Activated naive CD4-positive, alpha-beta T cell treated with anti-CD3 and anti-CD28 coated beads, Interleukin-2, amount 50 U/mL, for 24 hours (primary cell): Measurements from ENCODE around the gene ZNF32.

Source experiments
- H3K27ac Mint-ChIP-seq: one replicate; pipeline ENCODE4 v1.8.0; 2021; ENCODE audit warnings: mild to moderate bottlenecking, mixed read lengths
- H3K27me3 Mint-ChIP-seq: one replicate; pipeline ENCODE4 v1.8.0; 2021; ENCODE audit warnings: mixed read lengths
- H3K36me3 Mint-ChIP-seq: one replicate; pipeline ENCODE4 v1.8.0; 2021; ENCODE audit warnings: mixed read lengths
- H3K4me1 Mint-ChIP-seq: one replicate; pipeline ENCODE4 v1.8.0; 2021; ENCODE audit warnings: mixed read lengths
- H3K4me3 Mint-ChIP-seq: one replicate; pipeline ENCODE4 v1.8.0; 2021; ENCODE audit warnings: mild to moderate bottlenecking, mixed read lengths
- H3K9me3 Mint-ChIP-seq: one replicate; pipeline ENCODE4 v1.8.0; 2021; ENCODE audit warnings: mixed read lengths

ZNF32 gene, protein sequence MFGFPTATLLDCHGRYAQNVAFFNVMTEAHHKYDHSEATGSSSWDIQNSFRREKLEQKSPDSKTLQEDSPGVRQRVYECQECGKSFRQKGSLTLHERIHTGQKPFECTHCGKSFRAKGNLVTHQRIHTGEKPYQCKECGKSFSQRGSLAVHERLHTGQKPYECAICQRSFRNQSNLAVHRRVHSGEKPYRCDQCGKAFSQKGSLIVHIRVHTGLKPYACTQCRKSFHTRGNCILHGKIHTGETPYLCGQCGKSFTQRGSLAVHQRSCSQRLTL

DNA sequence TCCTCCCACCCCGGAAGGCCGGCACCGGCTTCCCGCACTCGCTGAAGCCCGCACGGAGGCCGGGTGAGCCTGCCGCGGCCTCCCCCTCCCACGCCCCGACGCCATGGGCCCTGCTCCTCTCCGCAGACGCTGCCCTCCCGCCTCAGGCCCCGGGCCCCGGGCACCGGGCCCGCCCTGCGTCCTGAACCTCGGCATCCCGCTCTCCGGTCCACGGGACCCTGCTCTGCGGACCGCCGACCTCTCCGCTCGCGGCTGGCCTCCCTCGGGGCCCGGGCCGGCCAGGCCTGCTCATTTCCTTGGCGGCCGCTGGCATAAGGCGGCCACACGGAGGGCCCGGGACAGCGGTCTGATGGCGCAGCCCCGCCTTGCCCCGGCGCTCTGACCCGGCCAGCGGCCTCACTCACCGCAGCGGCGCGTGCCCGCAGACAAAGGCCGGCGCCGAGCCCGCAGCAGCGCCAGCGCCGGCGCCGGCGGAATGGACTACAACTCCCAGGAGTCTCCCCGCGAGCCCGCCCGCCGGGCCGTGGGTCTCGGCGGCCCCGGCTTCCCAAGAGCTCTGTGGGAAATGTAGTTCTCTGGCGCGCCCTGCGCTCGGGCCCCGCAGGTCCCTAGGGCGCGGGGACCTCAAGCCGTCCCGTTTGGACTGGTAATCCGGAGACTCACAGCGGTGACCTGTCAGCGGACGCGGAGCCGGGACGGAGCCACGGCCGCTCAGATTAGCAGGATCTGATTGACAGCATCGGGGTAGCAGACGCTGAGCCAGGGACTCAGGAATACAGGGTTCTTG lies at the start of gene ZNF32:
Gene ZNF32 (minus strand): TSS at position 484 of the 787 bp plus-strand sequence. CDS start 2,748 bp downstream, outside the sequence.
- H3K9me3 Mint-ChIP-seq: peaks cover 14% of the 10 kb centered on the region
- no peaks in the 10 kb centered on the region for H3K27me3 Mint-ChIP-seq
- peaks cover 29% of the 10 kb centered on the region for H3K4me1 Mint-ChIP-seq
- H3K36me3 Mint-ChIP-seq: peaks cover 30% of the 10 kb centered on the region
- peak within 1 kb of the TSS; percentile 95 for H3K27ac Mint-ChIP-seq
- H3K4me3 Mint-ChIP-seq: peak within 1 kb of the TSS; percentile 97

DNA sequence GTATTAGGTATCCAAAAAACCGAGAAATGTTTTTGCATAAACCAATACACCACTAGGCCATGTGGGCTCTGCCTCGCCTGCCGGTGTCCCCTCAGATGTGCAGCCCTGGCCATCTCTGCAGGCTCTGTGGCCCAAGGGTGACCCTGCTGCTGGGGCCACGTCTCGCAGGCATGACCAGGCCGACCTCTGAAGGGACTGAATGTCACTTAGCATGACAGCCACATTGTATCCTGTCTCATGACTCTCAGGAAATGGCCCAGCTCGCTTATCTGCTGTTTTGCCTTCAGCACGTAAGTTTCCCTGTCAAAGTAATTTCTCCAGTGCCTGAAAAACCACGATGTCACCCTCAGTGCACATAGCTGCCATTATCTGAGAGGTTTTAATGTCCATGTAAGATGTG lies 49.5 kb upstream of the ZNF32 start:
- Mint-ChIP-seq H3K27ac (no peak overlapping the region), H3K4me3 (no peak overlapping the region), H3K36me3 (no peaks in the 10 kb centered on the region), H3K9me3 (no peaks in the 10 kb centered on the region), H3K27me3 (no peaks in the 10 kb centered on the region), H3K4me1 (no peaks in the 10 kb centered on the region)

DNA sequence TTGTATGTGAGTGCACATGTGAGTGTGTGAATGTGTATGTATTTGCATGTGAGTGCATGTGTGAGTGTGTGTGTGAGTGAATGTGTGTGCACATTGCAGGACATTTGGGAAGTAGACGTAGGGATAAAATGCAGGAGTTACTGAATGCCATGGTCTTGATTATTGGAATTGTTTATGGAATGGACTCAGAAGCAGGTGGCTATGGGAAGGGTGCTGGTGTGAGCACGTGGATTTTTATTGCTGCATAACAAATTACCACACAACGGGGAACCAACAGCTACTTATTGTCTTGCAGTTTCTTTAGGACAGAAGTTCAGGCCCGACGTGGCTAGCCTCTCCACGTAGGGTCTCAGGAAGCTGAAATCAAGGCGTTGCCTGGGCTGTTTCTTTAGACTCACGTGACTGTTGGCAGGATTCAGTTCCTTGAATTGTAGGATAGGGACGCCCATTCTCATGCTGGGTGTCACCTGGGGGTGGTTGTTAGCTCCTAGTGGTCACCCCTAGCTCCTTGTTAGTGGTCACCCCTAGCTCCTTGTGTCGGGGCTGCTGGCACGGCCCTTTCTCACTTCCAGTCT lies 48.3 kb upstream of the ZNF32 start:
- Mint-ChIP-seq H3K4me3 (no peak overlapping the region), H3K9me3 (no peaks in the 10 kb centered on the region), H3K27ac (no peak overlapping the region), H3K36me3 (no peaks in the 10 kb centered on the region), H3K4me1 (no peaks in the 10 kb centered on the region), H3K27me3 (peaks cover 8% of the 10 kb centered on the region)

DNA sequence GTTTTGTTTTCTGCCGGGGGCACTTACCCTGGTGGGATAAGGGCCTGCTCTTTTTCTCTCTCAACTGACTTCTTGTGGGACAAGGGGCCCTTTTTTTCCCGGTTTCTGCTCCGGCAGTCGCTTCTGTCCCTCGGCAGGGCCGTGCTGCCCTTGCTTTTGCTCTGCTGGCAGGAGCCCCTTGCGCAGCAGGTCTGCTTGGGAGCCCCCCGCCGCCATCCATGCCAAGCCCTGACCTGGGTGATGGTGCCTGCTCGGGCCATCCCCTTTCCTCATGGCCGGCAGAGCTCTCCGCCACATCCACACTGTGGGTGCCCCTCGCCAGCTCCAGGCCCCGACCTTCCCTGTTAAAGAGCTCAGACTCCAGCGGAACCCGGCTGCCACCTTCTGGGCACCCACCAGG lies 47.0 kb upstream of the ZNF32 start:
- peaks cover 11% of the 10 kb centered on the region for H3K27me3 Mint-ChIP-seq
- H3K9me3 Mint-ChIP-seq: no peaks in the 10 kb centered on the region
- H3K36me3 Mint-ChIP-seq: no peaks in the 10 kb centered on the region
- H3K4me1 Mint-ChIP-seq: no peaks in the 10 kb centered on the region
- H3K4me3 Mint-ChIP-seq: no peak overlapping the region
- no peak overlapping the region for H3K27ac Mint-ChIP-seq

DNA sequence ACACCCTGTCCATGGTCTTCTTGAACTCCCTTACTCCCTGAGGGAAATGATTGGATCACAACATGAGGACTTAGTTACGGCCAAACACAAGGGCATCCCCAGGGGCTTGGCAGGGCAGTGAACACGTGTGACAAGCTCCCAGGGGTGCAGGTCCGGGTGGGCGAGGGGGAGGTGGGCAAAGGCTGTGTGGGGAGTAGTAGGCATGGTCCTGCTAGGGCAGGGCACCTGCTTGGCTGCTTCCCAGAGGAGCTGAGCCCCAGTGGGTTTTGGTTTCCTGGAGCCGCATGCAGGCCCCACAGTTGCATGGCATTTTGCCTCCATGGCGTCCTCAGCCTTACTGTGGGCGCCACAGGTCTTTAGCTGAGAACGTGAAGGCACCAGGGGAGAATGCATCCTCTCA lies 46.6 kb upstream of the ZNF32 start:
- H3K36me3 Mint-ChIP-seq: no peaks in the 10 kb centered on the region
- H3K9me3 Mint-ChIP-seq: no peaks in the 10 kb centered on the region
- H3K27ac Mint-ChIP-seq: no peak overlapping the region
- H3K4me1 Mint-ChIP-seq: peaks cover under 1% of the 10 kb centered on the region
- H3K4me3 Mint-ChIP-seq: no peak overlapping the region
- H3K27me3 Mint-ChIP-seq: peaks cover 11% of the 10 kb centered on the region

DNA sequence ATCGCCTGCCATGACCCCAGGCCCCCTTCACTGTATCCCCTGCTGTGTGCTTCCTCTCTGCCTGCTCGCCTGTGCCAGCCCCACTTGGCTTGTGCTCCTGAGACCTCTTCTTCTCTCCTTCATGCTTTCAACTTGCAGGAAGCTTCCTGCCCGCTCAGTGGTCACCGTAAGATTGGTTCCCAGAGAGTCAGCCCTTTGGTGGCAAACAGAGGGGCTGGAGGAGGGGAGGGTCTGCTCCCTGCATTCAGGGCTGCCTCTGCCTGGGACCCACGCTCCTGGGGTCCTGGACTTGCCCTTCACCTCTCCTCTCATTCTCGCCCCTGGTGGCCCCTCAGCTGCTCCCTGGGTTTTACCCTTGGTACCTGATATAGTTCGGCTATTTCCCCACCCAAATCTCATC lies 45.8 kb upstream of the ZNF32 start:
- peaks cover 11% of the 10 kb centered on the region for H3K27me3 Mint-ChIP-seq
- H3K9me3 Mint-ChIP-seq: no peaks in the 10 kb centered on the region
- no peak overlapping the region for H3K4me3 Mint-ChIP-seq
- peaks cover 3% of the 10 kb centered on the region for H3K4me1 Mint-ChIP-seq
- H3K27ac Mint-ChIP-seq: no peak overlapping the region
- no peaks in the 10 kb centered on the region for H3K36me3 Mint-ChIP-seq

DNA sequence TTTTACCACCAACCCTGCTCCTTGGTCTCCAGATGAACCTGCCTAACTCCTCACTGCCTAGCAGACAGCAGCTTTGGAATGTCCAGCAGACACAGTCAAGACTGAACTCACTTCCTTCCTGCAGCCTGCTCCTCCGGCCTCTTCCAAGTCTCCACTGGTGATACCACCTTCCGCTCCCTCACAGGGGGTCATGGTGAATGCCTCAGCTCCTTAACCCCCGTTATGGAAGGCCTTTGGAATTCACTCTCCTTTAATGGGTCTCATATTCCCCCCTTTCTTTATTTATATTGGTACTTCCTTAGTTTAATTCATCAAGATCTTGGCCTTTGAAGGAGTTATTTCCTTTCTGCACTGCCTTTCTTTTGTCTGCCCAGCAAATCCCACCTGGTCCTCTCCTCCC lies 44.9 kb upstream of the ZNF32 start:
- Mint-ChIP-seq H3K4me1 (peaks cover 3% of the 10 kb centered on the region), H3K27me3 (peaks cover 11% of the 10 kb centered on the region), H3K4me3 (no peak overlapping the region), H3K36me3 (no peaks in the 10 kb centered on the region), H3K27ac (no peak overlapping the region), H3K9me3 (no peaks in the 10 kb centered on the region)

DNA sequence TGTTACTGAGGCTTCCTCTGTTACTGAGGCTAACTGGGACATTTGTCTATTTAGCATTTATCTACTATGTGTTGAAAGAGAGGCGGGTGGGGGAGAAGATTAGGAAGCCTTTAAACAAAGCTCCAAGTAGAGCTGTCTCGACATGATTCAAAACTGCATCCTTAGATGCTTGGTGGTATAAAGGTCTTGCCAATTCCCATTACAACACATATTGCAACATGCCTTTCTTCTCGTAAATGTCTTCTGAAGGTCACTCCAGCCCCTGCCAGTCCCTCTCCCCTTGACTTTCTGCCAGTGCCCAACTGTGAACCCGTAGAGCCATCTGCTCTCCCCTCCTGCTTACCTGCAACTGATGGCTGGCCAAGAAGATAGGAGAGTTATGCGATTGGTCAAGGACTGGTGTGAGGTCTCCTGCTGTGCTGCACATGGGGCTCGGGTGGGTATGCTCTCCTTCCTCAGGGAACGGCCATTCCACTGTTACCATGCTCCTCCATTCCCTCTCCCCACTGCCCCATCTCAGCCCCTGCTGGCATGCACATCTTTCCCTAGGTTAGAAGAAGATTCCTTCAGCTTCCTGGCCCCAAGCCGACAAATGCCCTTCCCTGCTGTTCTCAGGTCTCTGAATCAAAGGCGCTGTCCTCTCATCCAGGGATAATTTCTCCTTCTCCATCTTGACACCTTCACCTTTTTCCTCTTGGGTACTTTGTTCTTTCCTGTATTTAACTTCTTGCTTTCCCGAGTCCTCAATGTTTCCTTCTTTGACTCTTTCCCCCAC lies 43.6 kb upstream of the ZNF32 start:
- Mint-ChIP-seq H3K36me3 (no peaks in the 10 kb centered on the region), H3K4me3 (no peak overlapping the region), H3K27ac (no peak overlapping the region), H3K27me3 (peaks cover 11% of the 10 kb centered on the region), H3K4me1 (peaks cover 3% of the 10 kb centered on the region), H3K9me3 (no peaks in the 10 kb centered on the region)

DNA sequence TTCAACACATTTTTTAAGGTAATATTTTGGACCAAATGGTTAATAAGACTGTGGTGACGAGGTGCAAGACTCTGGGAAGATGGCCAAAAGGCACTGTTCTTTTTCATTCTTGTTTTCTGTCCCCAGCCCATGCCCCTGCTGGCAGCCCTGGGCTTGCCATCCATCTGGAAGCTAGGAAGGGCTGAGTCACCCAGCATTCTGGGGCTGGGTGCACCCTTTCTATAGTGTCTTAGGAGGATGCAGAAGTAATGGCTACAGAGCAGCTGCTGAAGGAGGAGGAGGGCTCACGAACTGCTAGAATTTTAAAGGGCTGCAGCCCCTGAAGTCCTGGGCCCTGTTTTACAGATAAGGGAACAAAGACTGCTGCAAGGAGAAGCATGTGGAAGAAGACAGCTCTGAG lies 42.8 kb upstream of the ZNF32 start:
- Mint-ChIP-seq H3K36me3 (no peaks in the 10 kb centered on the region), H3K27me3 (peaks cover 11% of the 10 kb centered on the region), H3K27ac (no peak overlapping the region), H3K4me1 (peaks cover 3% of the 10 kb centered on the region), H3K4me3 (no peak overlapping the region), H3K9me3 (no peaks in the 10 kb centered on the region)

DNA sequence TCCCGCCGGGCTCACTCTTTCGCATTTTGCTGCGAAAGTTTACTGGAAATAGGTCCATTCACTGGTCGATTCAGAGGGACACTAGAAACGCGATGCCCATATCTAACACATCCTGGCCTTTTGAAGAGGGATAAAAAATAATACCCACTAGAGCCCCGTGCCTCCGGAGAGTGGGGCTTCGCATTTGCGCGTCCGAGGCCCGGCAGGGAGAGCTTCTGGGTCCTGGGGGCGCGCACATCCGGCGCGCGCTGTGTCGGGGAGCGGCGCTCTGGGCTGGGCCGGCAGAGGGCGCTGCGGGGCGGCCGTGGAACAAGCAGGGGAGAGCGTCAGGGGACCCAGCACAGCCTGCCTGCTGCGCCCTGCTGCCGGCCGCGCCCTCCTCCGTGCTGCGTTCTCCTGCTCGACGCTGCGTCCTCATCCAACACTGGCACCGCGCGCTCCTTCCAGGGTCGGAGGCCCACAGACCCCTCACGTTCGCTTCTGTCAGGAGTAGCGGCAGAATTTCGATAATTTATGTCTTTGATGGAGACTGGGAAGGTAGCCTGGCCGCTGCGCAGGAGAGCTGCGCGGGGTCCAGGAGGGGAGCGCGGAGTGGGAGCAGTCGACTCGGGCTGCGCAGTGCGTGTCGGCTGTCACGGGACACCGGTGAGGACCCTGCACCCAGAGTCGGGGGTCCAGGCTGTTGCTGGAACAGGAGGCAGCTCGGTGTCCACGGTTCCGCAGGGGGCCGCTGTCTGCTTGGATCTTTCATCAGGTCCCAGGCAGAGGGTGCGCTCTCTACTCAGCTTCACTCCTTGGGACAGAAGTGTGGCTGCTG lies 41.5 kb upstream of the ZNF32 start:
- H3K4me3 Mint-ChIP-seq: peak overlapping the region; percentile 93

DNA sequence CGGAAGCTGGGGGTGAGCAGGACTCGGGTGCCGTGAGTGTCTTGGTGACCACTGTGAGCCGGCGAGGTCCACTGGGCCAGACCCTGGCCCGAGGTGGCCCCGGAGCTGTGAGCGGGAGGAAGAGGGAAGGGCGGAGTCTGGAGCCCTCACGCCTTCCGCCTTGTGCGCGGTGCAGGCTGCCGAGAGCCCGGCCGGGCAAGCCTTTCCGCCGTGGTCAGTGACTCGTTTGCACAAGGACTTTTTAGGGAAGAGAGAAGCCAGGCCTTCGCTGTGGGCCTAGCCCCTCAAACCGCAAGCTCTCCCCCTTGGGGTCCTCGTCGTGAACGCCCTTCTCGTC lies 40.9 kb upstream of the ZNF32 start:
- H3K4me1 Mint-ChIP-seq: peaks cover 3% of the 10 kb centered on the region
- H3K4me3 Mint-ChIP-seq: peak overlapping the region; percentile 93
- peak overlapping the region; percentile 66 for H3K27ac Mint-ChIP-seq
- peaks cover 11% of the 10 kb centered on the region for H3K27me3 Mint-ChIP-seq
- H3K9me3 Mint-ChIP-seq: no peaks in the 10 kb centered on the region
- no peaks in the 10 kb centered on the region for H3K36me3 Mint-ChIP-seq

More for the DNA sequence above, 41.5 kb upstream of the ZNF32 start:
- no peak overlapping the region for H3K27ac Mint-ChIP-seq
- H3K9me3 Mint-ChIP-seq: no peaks in the 10 kb centered on the region
- peaks cover 11% of the 10 kb centered on the region for H3K27me3 Mint-ChIP-seq
- peaks cover 3% of the 10 kb centered on the region for H3K4me1 Mint-ChIP-seq
- H3K36me3 Mint-ChIP-seq: no peaks in the 10 kb centered on the region

DNA sequence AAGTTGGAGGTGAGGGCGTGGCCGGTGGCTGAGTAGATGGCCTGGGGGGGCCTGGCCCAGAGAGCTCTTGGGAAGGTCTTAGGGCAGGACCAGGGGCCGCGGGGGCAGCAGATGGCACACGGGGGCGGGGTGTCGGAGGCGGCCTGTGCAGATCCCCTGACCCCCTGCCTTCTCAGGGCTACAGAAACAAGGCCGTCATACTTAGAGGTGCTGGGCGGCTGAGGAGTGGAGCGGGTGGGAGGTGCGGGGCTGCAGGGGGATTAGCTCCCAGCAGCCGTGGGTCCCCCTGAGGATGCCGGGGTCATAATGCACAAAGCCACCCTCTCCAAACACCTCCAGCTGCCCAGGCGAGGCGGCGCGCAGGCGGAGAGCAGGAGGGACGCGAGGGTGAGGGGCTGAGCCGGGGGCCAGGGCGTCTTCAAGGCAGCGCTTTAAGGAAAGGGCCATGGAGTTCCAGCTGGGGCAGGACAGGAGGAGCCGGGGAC lies 40.4 kb upstream of the ZNF32 start:
- peaks cover 3% of the 10 kb centered on the region for H3K4me1 Mint-ChIP-seq
- no peaks in the 10 kb centered on the region for H3K36me3 Mint-ChIP-seq
- no peak overlapping the region for H3K27ac Mint-ChIP-seq
- H3K27me3 Mint-ChIP-seq: peaks cover 11% of the 10 kb centered on the region
- peak overlapping the region; percentile 93 for H3K4me3 Mint-ChIP-seq
- H3K9me3 Mint-ChIP-seq: no peaks in the 10 kb centered on the region

DNA sequence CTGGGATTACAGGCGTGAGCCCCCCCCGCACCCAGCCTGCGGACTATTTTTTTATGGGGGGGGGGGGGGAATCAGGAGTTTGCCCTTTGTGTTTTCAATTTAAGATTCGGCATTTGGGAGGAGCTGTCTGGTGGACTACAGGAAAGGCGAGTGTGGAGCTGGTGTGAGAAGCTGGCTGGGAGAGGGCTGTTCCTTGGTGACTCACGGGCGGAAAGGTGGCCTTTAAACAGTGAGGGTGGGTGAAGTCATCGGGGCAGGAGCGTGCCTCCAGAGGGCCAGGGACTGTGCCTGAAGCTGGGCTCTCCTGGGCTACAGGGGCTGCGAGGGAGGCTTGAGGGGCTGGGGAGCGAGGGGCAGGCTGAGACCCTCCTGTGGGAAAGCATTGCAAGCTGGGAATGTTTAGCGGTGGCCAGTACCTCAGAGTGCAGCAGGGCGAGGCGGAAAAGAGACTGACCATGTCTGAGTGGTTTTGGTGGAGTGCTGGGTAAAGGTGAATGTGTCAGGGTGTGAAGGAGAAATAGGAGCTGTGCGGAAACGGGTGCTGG lies 39.7 kb upstream of the ZNF32 start:
- peaks cover 11% of the 10 kb centered on the region for H3K27me3 Mint-ChIP-seq
- no peak overlapping the region for H3K27ac Mint-ChIP-seq
- peak overlapping the region; percentile 53 for H3K4me3 Mint-ChIP-seq
- H3K9me3 Mint-ChIP-seq: no peaks in the 10 kb centered on the region
- H3K36me3 Mint-ChIP-seq: no peaks in the 10 kb centered on the region
- peaks cover 3% of the 10 kb centered on the region for H3K4me1 Mint-ChIP-seq

DNA sequence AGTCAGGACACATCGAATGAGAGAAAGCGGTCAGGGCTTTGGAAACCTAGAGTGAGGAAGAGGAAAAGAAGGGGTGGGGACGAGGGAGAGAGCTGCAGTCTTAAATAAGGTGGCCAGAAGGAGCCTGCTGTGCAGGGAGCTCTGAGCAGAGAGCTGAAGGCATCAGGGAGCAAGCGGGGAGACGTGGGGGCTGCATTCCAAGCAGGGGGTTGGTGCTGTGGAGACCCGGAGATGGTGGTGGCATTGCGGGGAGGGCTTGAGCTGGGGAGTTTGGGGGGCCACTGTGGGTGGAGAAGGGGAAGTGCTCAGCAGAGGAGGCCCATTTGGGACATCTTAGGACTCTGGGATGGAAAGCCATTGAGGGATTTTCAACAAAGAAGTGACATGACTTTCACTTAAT lies 38.7 kb upstream of the ZNF32 start:
- Mint-ChIP-seq H3K36me3 (no peaks in the 10 kb centered on the region), H3K27me3 (peaks cover 8% of the 10 kb centered on the region), H3K4me3 (peak overlapping the region; percentile 9), H3K9me3 (no peaks in the 10 kb centered on the region), H3K4me1 (peaks cover 3% of the 10 kb centered on the region), H3K27ac (peak overlapping the region; percentile 10)

DNA sequence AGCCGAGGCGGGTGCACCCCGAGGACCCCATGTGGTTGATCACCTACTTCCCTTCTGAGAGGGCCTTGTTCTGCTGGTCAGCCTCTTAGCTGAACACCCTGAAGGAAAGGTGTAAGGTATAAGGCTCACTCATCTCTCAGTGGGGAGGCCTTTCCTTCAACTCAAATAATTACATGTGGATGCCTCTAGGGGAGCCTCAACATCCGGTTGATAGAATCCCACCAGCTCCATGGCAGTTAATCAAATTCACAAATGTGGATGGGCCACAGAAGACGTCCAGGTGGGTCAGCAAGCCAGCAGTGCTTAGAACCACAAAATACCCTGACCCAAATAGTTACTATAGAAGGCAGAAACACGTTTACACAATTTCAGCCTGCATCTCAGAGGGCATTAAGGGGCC lies 37.7 kb upstream of the ZNF32 start:
- no peak overlapping the region for H3K4me3 Mint-ChIP-seq
- H3K27me3 Mint-ChIP-seq: peaks cover 8% of the 10 kb centered on the region
- H3K27ac Mint-ChIP-seq: no peak overlapping the region
- H3K36me3 Mint-ChIP-seq: no peaks in the 10 kb centered on the region
- peaks cover 3% of the 10 kb centered on the region for H3K4me1 Mint-ChIP-seq
- no peaks in the 10 kb centered on the region for H3K9me3 Mint-ChIP-seq
